Measurements from ENCODE around the gene SNRPB. TPM values are rescaled to one million over a fixed set of nuclear protein-coding genes. Genes with fewer than 3 reads are reported as not detected.
A peak's percentile ranks its signal among the peaks of the same experiment; 100 is the strongest.

Gene SNRPB
- total RNA-seq, 1 experiment from 2014 or later, result 327 TPM

DNA sequence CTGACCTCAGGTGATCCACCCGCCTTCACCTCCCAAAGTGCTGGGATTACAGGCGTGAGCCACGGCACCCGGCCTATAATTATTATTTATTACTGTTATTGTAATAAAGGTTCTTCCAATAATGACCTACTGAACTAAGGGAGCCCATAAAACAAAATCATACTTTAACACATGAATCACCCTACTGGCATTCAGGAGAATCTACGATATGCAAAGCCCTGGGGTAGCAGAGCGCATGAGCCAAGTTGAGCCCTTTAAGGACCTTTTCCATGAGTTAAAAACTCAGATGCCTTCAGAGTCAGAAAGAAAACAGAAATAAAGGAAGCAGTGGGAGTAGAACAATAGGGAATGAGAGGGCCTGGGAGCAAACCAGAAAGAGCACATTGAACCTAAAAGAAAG is 41.5 kb downstream of the SNRPB start:
- Histone ChIP-seq H3K36me3 (ENCODE audit: insufficient read depth, low read length) (no peaks in the 10 kb centered on the region), H3K4me1 (ENCODE audit: low read length) (no peaks in the 10 kb centered on the region)

GRCh38 chr20:2421247-2421646 is 49.3 kb downstream of the SNRPB start:
- Histone ChIP-seq H3K4me1 (ENCODE audit: low read length) (no peaks in the 10 kb centered on the region), H3K27ac (ENCODE audit: low read length) (no peak overlapping the region), H3K9me3 (ENCODE audit: low read length) (no peaks in the 10 kb centered on the region), H3K79me2 (ENCODE audit: low read length) (no peaks in the 10 kb centered on the region), H3K4me2 (ENCODE audit: low read depth, low read length, poor library complexity, severe bottlenecking) (no peak overlapping the region), H2AFZ (ENCODE audit: low read length) (no peak overlapping the region), H4K20me1 (ENCODE audit: insufficient read depth, low read depth, low read length) (no peaks in the 10 kb centered on the region), H3K27me3 (ENCODE audit: low read length) (no peaks in the 10 kb centered on the region), H3K36me3 (ENCODE audit: insufficient read depth, low read length) (no peaks in the 10 kb centered on the region), H3K4me3 (ENCODE audit: low read length) (no peak overlapping the region), H3K9ac (ENCODE audit: low read length) (no peak overlapping the region), H3K9me2 (replicated peaks; ENCODE audit: insufficient read depth, low read length) (no peaks in the 10 kb centered on the region)
- no peak for DNase-seq

More for the DNA sequence above, 41.5 kb downstream of the SNRPB start:
- Histone ChIP-seq H3K79me2 (ENCODE audit: low read length) (no peaks in the 10 kb centered on the region), H3K27me3 (ENCODE audit: low read length) (no peaks in the 10 kb centered on the region), H4K20me1 (ENCODE audit: insufficient read depth, low read depth, low read length) (no peaks in the 10 kb centered on the region), H2AFZ (ENCODE audit: low read length) (no peak overlapping the region), H3K9ac (ENCODE audit: low read length) (no peak overlapping the region), H3K9me2 (replicated peaks; ENCODE audit: insufficient read depth, low read length) (no peaks in the 10 kb centered on the region), H3K4me2 (ENCODE audit: low read depth, low read length, poor library complexity, severe bottlenecking) (no peak overlapping the region), H3K27ac (ENCODE audit: low read length) (no peak overlapping the region), H3K9me3 (ENCODE audit: low read length) (no peaks in the 10 kb centered on the region), H3K4me3 (ENCODE audit: low read length) (no peak overlapping the region)
- no peak for DNase-seq

- Histone ChIP-seq H3K27me3 (ENCODE audit: low read length) (no peaks in the 10 kb centered on the region), H2AFZ (ENCODE audit: low read length) (no peak overlapping the region), H3K36me3 (ENCODE audit: insufficient read depth, low read length) (no peaks in the 10 kb centered on the region), H3K9ac (ENCODE audit: low read length) (no peak overlapping the region), H3K4me3 (ENCODE audit: low read length) (no peak overlapping the region), H3K27ac (ENCODE audit: low read length) (no peak overlapping the region), H3K4me1 (ENCODE audit: low read length) (no peaks in the 10 kb centered on the region), H4K20me1 (ENCODE audit: insufficient read depth, low read depth, low read length) (no peaks in the 10 kb centered on the region), H3K79me2 (ENCODE audit: low read length) (no peaks in the 10 kb centered on the region), H3K9me2 (replicated peaks; ENCODE audit: insufficient read depth, low read length) (no peaks in the 10 kb centered on the region), H3K9me3 (ENCODE audit: low read length) (no peaks in the 10 kb centered on the region), H3K4me2 (ENCODE audit: low read depth, low read length, poor library complexity, severe bottlenecking) (no peak overlapping the region)
- DNase-seq, result peak; percentile 19
Measured at GRCh38 chr20:2420510-2420909, 50.1 kb downstream of the SNRPB start.

GRCh38 chr20:2418388-2418787 is 52.2 kb downstream of the SNRPB start:
- H3K9me3 ChIP-seq (ENCODE audit: low read length), result no peaks in the 10 kb centered on the region
- H3K9me2 ChIP-seq (replicated peaks; ENCODE audit: insufficient read depth, low read length), result no peaks in the 10 kb centered on the region
- H3K4me2 ChIP-seq (ENCODE audit: low read depth, low read length, poor library complexity, severe bottlenecking), result no peak overlapping the region
- no peaks in the 10 kb centered on the region for H3K79me2 ChIP-seq (ENCODE audit: low read length)
- no peaks in the 10 kb centered on the region for H4K20me1 ChIP-seq (ENCODE audit: insufficient read depth, low read depth, low read length)
- H3K9ac ChIP-seq (ENCODE audit: low read length), result no peak overlapping the region
- H3K27ac ChIP-seq (ENCODE audit: low read length), result no peak overlapping the region
- no peaks in the 10 kb centered on the region for H3K4me1 ChIP-seq (ENCODE audit: low read length)
- H3K27me3 ChIP-seq (ENCODE audit: low read length), result no peaks in the 10 kb centered on the region
- no peak for DNase-seq
- H2AFZ ChIP-seq (ENCODE audit: low read length), result no peak overlapping the region
- H3K4me3 ChIP-seq (ENCODE audit: low read length), result no peak overlapping the region
- H3K36me3 ChIP-seq (ENCODE audit: insufficient read depth, low read length), result no peaks in the 10 kb centered on the region

DNA sequence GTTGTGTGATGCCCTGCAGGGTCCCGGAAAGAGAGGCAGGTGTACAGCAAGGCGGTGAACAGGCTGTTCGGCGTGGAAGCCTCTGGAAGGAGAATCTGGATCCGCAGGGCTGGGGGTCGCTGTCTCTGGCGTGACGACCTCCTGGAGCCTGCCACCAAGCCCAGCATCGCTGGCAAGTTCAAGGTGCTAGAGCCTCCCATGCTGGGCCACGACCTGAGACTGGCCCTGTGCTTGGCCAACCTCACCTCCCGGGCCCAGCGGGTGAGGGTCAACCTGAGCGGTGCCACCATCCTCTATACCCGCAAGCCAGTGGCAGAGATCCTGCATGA is 53.4 kb downstream of the SNRPB start:
- H3K9me2 ChIP-seq (replicated peaks; ENCODE audit: insufficient read depth, low read length), result no peaks in the 10 kb centered on the region
- no peaks in the 10 kb centered on the region for H3K36me3 ChIP-seq (ENCODE audit: insufficient read depth, low read length)
- no peaks in the 10 kb centered on the region for H3K9me3 ChIP-seq (ENCODE audit: low read length)
- H2AFZ ChIP-seq (ENCODE audit: low read length), result no peak overlapping the region
- no peak overlapping the region for H3K27ac ChIP-seq (ENCODE audit: low read length)
- no peaks in the 10 kb centered on the region for H4K20me1 ChIP-seq (ENCODE audit: insufficient read depth, low read depth, low read length)
- no peak overlapping the region for H3K4me2 ChIP-seq (ENCODE audit: low read depth, low read length, poor library complexity, severe bottlenecking)
- H3K79me2 ChIP-seq (ENCODE audit: low read length), result no peaks in the 10 kb centered on the region
- H3K27me3 ChIP-seq (ENCODE audit: low read length), result no peaks in the 10 kb centered on the region
- DNase-seq, result no peak
- no peak overlapping the region for H3K4me3 ChIP-seq (ENCODE audit: low read length)
- no peaks in the 10 kb centered on the region for H3K4me1 ChIP-seq (ENCODE audit: low read length)
- no peak overlapping the region for H3K9ac ChIP-seq (ENCODE audit: low read length)

DNA sequence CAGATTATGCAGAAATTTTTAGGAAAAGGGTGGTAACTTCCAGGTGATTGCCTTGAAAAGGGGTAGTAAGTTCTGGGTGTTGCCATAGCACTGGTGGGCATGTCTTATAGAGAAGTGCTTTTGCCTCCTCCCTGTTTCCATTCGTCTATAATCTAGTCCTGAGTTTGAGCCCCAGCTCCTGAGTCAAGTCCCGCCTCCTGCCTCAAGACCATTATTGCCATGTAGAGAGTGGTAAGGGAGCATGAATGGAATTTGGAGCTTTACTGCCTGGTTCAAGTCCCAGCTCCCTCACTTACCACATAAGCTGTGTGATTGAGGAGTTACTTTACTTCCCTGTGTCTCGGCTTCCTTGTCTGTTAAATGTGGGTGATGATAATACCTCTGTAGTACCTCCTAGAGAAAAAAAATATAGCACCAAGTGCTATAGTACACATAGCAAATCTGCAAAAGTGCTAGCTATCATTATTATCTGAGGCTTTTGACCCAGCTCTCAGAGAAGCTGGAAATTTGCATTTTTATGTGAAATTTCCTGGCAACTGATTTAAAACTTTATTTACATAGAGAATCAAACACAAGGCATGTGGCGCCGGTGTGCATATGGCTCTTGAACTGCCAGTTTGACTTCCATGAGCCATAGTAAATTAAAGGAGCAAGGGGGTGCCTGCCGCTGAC is 53.9 kb downstream of the SNRPB start:
- no peak for DNase-seq

More for the DNA sequence above, 53.9 kb downstream of the SNRPB start:
- Histone ChIP-seq H3K4me2 (ENCODE audit: low read depth, low read length, poor library complexity, severe bottlenecking) (no peak overlapping the region), H2AFZ (ENCODE audit: low read length) (no peak overlapping the region), H3K9me3 (ENCODE audit: low read length) (no peaks in the 10 kb centered on the region), H4K20me1 (ENCODE audit: insufficient read depth, low read depth, low read length) (no peaks in the 10 kb centered on the region), H3K4me1 (ENCODE audit: low read length) (no peaks in the 10 kb centered on the region), H3K9me2 (replicated peaks; ENCODE audit: insufficient read depth, low read length) (no peaks in the 10 kb centered on the region), H3K9ac (ENCODE audit: low read length) (no peak overlapping the region), H3K79me2 (ENCODE audit: low read length) (no peaks in the 10 kb centered on the region), H3K4me3 (ENCODE audit: low read length) (no peak overlapping the region), H3K36me3 (ENCODE audit: insufficient read depth, low read length) (no peaks in the 10 kb centered on the region), H3K27me3 (ENCODE audit: low read length) (no peaks in the 10 kb centered on the region), H3K27ac (ENCODE audit: low read length) (no peak overlapping the region)

Small RNA genes within 50 kb of the gene (small RNA-seq; reads per million reads assigned to genes)
- gene RF00019, result not detected

Other genes with a start within 250 kb of the SNRPB start
- not detected in 2 replicates for gene TGM3, start 174.8 kb downstream of the SNRPB start, total RNA-seq (2014; rRNA removed; shearing (Covaris generic); ENCODE audit: low replicate concordance)
- gene TGM6, start 89.9 kb downstream of the SNRPB start, total RNA-seq (2014; rRNA removed; shearing (Covaris generic); ENCODE audit: low replicate concordance), result not detected in 2 replicates
- 9.1 and 13.5 TPM in 2 replicates for gene ZNF343, start 38.1 kb upstream of the SNRPB start, total RNA-seq (2014; rRNA removed; shearing (Covaris generic); ENCODE audit: low replicate concordance)
- gene TMC2, start 65.8 kb upstream of the SNRPB start, total RNA-seq (2014; rRNA removed; shearing (Covaris generic); ENCODE audit: low replicate concordance), result not detected in 2 replicates
- gene NOP56, start 181.8 kb upstream of the SNRPB start, total RNA-seq (2014; rRNA removed; shearing (Covaris generic); ENCODE audit: low replicate concordance), result 192 and 300 TPM in 2 replicates
- gene IDH3B, start 193.4 kb upstream of the SNRPB start, total RNA-seq (2014; rRNA removed; shearing (Covaris generic); ENCODE audit: low replicate concordance), result 83.7 and 129 TPM in 2 replicates
- 6.5 and 12.8 TPM in 2 replicates for gene EBF4, start 222.0 kb upstream of the SNRPB start, total RNA-seq (2014; rRNA removed; shearing (Covaris generic); ENCODE audit: low replicate concordance)

Measured in Karpas-422 (cell line).